Measurements from ENCODE around the gene EXT2.

Gene EXT2

GRCh38 chr11:44136176-44136945 is 40.9 kb downstream of the EXT2 start:
- no peak for DNase-seq

- no peak for DNase-seq
These were observed 41.6 kb downstream of the EXT2 start for GRCh38 chr11:44137057-44137456.

GRCh38 chr11:44138286-44138685 is 42.8 kb downstream of the EXT2 start:
- DNase-seq = no peak

- no peak for DNase-seq
These were observed 43.5 kb downstream of the EXT2 start for GRCh38 chr11:44138980-44139379.

GRCh38 chr11:44139565-44140330 is 44.3 kb downstream of the EXT2 start:
- no peak for DNase-seq

GRCh38 chr11:44140372-44140771 is 44.9 kb downstream of the EXT2 start:
- no peak for DNase-seq

DNA sequence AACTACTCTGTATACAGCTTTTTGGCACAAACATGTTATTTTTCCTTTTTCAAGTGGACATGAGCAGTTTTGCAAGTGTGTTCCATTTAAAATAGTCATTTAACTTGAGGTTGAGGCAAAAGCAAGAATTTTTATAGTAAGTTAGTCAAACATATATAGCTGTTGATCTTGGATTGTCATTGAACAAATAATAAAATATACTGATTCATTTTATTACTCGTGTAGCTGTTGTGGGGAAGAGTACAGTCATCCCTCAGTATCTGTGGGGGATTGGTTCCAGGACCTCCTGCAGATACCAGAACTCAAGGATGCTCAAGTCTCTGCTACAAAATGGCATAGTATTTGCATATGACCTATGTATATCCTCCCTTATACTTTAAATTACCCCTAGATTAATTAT is 45.3 kb downstream of the EXT2 start:
- no peak for DNase-seq

GRCh38 chr11:44143987-44144909 is 48.8 kb downstream of the EXT2 start:
- no peak for DNase-seq

- no peak for DNase-seq
These were observed 49.7 kb downstream of the EXT2 start for GRCh38 chr11:44145011-44145775.

DNA sequence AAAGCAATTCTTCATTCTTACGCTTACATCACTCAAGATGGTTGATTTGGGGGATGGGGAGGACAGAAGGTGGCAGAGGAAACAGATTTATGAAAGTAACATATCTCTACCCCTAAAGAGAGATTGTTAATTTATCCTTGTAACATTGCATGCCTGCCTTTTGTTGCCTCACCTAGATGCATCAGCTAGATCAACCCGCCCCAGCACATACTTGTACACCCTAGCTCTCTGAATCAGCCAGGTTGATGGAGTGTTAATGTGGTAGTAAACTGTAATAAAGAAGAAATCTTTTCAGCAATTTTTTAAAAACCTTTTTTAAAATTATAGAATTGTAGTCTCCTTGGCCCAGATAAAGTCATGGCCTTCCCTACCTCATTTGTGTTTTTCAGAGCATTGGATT is 51.5 kb downstream of the EXT2 start:
- no peak for DNase-seq

GRCh38 chr11:44147751-44148150 is 52.3 kb downstream of the EXT2 start:
- DNase-seq = no peak

GRCh38 chr11:44149651-44150050 is 54.2 kb downstream of the EXT2 start:
- no peak for DNase-seq

DNA sequence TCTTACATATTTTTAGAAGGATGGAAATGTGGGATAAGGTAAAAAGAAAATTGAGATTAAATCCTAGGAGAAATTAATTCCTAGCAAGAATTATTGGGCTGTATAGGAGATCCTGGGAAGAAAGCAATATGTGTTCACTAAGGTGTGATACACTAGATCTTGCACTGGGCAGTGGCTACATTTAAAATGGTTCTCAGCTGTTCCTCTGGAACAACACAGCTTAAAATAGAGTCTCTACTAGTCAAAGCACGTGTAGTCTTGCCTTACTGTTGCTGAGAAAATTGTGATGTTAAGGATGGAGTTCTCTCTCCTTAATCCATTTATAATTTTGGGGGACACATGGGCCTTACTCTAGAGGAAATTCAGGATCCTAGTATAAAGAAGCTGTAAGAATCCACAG is 54.9 kb downstream of the EXT2 start:
- DNase-seq = no peak

- DNase-seq = no peak
These were observed 61.5 kb downstream of the EXT2 start for GRCh38 chr11:44157019-44157418.

GRCh38 chr11:44158384-44158783 is 62.9 kb downstream of the EXT2 start:
- DNase-seq = no peak

GRCh38 chr11:44159848-44160721 is 64.6 kb downstream of the EXT2 start:
- no peak for DNase-seq

DNA sequence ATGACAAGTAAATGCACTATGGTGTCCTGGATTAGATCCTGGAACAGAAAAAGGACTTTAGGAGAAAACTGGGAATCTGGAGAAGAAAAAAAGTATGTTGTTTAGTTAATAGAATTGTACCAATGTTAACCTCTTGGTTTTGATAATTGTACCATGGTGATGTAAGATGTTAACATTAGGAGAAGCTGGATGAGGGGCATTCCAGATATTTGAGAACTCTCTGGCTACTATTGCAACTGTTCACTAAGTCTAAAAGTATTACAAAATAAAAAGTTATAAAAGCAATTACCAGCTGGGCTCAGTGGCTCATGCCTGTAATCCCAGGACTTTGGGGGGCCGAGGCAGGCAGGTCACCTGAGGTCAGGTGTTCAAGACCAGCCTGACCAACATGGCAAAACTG is 66.5 kb downstream of the EXT2 start:
- no peak for DNase-seq

GRCh38 chr11:44162662-44163061 is 67.2 kb downstream of the EXT2 start:
- DNase-seq = no peak

DNA sequence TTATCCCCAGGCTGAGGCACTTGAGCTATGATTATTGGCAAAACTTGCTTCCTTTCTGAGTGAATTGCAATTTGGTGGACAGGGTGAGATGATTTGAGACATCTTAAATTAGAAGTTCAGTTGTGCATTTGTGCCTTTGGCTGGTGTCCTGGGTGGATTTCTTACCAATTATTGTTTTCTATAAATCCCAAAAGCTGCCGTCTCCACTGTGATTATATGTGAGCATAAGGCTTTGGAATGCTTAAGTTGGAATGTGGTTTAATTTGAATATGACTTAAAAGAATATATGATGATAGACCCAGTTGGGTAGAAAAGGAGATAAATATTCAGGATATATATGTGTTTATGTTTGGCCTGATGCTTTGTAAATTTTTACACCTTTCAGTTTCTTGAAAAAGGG is 70.0 kb downstream of the EXT2 start:
- DNase-seq = no peak

DNA sequence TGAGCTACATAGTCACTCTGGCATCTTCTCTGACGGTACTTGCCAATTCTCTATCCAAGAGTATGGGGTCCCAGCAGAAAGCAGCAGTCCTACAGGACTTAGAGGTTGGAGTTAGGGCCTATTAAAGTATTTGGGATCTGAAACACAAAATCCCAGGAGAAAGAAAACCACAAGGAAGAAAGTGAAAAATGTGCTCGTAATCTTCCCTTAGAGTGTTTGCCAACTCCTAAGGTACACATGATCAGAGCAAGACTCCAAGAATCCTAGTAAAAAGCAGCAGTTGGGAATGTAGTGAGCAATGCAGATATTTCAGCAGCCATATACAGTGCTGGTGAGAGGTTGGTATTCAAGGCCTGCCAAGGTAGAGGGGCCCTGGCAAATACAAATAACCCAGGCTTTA is 71.6 kb downstream of the EXT2 start:
- no peak for DNase-seq

GRCh38 chr11:44171518-44171917 is 76.0 kb downstream of the EXT2 start:
- DNase-seq = no peak

- DNase-seq = no peak
These were observed 77.5 kb downstream of the EXT2 start for GRCh38 chr11:44172966-44173365.

All from NCI-H748 treated with DMSO at 0.1 percent for 48 hours (cell line).